A673 (cell line): Measurements from ENCODE around the gene PLD4.

Experiments
- CTCF ChIP-seq: fragments of 300-800, 200-600 bp; sonication (generic); conservative IDR thresholded peaks from 2 replicates; pipeline ENCODE4 v1.5.1; 2017; ENCODE audit warnings: low read depth, mild to moderate bottlenecking, antibody characterized with exemption, low read length, moderate library complexity, mixed read lengths
- EZH2 ChIP-seq: fragments of 200-600 bp; sonication (generic); IDR thresholded peaks from 2 replicates; pipeline ENCODE4 v1.6.1; 2017; ENCODE audit warnings: borderline replicate concordance, low read depth, mild to moderate bottlenecking, mixed read lengths, antibody characterized with exemption, low read length; ENCODE audit not compliant: poor library complexity, severe bottlenecking

- TF ChIP-seq CTCF (no peak), EZH2 (no peak)
Observed at GRCh38 chr14:104919993-104920315, 4.7 kb upstream of the PLD4 start.
